HG02938 (cell line): Measurements from ENCODE around the gene BCAS3.
"Not testable (repeated sequence)": the region's sequence is repeated elsewhere in the genome, so short reads cannot be mapped to it uniquely, and the experiment has no call there.

Source experiments
- ATAC-seq: cut with Tn5 transposase; IDR thresholded peaks from one replicate; pipeline ENCODE4 v1.9.1; 2021; ENCODE audit warnings: mild to moderate bottlenecking, moderate library complexity; ENCODE audit not compliant: unreplicated experiment

The BCAS3 gene

DNA sequence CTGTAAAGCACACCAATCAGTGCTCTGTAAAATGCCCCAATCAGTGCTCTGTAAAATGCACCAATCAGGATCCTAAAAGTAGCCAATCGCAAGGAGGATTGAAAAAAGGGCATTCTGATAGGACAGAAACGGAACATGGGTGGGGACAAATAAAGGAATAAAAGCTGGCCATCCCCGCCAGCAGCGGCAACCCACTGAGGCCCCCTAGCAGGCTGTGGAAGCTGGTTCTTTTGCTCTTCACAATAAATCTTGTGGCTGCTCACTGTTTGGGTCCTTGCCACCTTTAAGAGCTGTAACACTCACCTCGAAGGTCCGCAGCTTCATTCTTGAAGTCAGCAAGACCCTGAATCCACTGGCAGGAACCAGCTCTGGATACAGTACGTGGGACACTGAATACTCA, 559.6 kb downstream of the BCAS3 start:
- no peak for ATAC-seq

DNA sequence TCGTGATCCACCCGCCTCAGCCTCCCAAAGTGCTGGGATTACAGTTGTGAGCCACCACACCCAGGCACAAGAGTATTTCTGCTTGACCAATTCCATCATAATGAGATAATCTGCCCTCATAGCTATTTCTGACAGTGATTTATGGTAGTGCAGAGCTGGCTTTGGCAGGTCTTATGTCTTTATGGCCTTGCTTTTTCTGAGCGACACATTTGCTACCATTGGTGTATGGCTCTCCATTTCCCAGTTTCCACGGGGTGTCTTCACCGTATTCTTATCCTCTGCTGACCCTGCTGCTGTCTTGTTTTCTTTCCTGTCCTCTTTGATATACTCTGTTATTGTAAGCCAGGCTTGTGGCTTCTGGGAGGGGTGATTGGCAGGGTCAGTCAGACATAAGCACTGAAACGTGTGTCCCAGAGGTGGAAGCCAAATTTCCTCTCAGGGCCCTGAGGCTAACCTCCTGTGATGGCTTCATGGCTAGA, 560.8 kb downstream of the BCAS3 start:
- no peak for ATAC-seq

DNA sequence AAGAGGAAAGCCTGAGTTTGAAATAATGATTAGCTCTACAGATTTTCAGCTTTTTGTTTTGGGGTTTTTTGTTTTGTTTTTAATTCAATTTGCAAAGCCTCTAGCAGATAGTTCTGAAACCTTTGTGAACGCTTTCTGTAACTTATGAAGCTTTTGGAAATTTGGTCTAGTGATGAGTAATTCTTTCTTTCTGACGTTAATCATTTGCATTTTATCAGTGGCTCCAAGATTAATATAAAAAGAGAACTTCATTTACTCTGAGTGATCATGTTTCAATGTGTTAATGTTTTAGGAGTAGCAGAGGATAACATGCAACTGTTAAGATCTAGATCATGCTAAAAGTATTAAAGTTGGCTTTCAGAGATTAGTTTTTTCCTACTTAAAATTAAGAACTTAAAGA, 561.7 kb downstream of the BCAS3 start:
- ATAC-seq, result no peak

DNA sequence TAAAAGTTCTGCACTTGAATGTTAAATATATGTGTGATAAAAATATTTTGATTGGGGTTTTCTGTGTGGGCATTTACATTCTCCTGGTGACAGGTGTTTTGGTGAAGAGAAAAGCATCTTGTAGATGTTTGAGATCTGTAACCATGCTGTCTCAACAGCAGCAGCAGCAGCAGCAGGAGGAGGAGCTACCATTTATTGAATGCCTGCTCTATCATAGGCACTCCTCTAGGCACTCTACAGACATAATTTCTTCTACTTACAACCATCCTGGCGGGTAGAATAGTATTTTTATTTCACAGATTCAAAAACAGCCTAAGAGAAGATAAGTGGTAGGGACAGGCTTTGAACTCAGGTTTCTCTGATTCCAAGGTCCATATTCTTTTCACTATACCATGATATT, 562.3 kb downstream of the BCAS3 start:
- no peak for ATAC-seq

DNA sequence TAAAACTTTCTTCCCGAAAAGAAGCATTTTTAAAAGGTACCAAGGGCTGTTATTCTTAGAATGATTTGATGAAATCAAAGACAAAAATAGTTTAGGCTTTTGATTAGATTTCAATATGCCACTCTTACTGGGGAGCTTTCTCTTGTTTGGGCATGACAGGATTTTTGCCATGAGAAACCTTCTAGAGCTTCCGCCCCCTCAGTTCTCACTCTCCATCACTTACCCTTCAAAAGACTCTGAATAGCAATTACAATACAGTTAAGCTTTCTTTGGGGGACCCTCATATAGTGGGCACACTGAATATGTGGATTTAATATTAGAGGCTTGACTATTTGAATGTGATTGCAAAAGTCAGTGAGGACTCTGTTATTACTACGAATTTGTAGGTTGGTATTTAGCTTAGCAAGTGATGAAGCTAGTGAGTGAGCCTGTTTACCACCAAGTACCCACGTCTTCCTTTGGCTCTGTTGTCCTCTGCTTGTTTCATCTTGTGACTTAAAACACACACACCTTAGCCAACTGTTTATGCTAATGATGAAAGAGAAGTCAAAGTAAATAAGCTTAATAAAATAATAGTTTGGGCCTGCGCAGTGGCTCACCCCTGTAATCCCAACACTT, 563.3 kb downstream of the BCAS3 start:
- ATAC-seq, result no peak

DNA sequence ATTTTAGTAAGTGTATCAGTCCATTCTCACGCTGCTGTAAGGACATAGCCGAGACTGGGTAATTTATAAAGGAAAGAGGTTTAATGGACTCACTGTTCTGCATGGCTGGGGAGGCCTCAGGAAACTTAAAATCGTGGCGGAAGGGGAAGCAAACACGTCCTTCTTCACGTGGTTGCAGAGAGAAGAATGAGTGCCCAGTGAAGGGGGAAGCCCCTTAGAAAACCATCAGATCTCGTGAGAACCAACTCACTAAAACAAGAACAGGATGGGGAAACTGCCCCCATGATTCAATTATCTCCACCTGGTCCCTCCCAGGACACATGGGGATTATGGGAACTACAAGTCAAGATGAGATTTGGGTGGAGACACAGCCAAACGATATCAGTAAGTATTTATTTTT, 567.3 kb downstream of the BCAS3 start:
- ATAC-seq, result not testable (repeated sequence)

- no peak for ATAC-seq
Measured at GRCh38 chr17:61245706-61246135, 568.1 kb downstream of the BCAS3 start.

GRCh38 chr17:61247439-61247838, 569.8 kb downstream of the BCAS3 start:
- ATAC-seq, result no peak

DNA sequence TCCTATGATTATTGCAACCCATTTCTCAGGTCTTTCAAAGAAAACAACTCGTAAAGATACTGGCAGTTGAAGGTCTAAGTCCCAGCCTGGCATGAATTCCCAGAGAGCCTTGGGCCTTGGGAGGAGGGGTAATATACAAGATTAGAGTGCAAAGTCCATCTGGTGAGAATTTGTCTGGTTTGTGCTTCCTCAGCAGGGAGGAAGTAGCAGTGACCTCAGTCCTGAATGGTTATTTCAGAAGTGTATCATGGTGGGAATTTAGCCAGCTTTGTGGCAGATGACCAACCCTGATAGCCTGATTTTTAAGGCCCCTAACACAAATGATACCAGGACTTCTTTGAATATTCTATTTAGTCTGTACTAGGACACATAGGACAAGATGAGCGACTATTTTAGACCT, 570.7 kb downstream of the BCAS3 start:
- ATAC-seq, result no peak

- ATAC-seq, result no peak
Measured at GRCh38 chr17:61249649-61250299, 572.1 kb downstream of the BCAS3 start.

GRCh38 chr17:61250335-61250890, 572.8 kb downstream of the BCAS3 start:
- ATAC-seq, result no peak

DNA sequence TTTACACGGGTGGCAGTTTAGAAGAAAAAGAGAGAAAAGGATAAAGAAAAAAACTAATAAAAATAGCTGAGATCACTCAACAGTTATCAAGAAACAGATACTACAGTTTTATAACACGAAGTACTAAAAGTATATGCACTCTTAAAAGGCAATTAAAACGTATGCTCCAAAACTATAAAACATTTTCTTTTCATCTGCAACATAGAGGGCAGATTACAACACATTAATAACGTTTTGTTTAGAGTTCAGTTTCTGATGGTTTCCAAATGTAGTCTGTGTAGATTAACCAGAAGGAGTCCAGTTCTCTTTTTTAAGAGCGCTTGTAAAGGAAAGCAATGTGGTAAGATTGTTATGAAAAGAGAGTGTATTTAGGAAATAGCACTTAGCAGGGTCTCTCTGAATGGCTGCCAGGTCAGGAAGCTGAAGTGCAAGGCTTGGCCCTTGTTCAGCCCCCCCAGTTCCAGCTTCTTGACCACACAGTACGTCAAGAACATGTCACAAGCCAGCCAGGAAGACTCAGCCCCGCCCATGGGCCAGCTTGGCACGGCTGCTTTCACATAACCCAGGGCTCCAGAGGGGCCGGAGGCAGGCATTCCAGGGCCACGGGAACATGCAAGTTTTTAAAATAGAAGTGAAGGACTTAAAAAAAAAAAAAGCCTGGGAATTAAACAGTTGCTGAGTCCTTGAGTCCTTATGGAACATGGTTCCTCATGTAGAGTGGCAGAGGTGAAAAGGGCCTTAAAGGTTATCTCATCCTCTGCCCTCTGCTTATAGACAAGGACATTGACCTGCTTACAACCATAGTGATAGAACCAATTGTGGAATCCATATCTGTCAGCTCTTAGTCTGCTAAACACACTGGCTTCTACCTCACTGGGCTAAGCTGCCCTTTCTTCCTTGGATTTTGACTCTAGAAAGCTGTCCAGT, 574.6 kb downstream of the BCAS3 start:
- peak; percentile 49 for ATAC-seq

GRCh38 chr17:61253362-61253761, 575.7 kb downstream of the BCAS3 start:
- ATAC-seq, result no peak

GRCh38 chr17:61253937-61254574, 576.4 kb downstream of the BCAS3 start:
- no peak for ATAC-seq

- ATAC-seq, result no peak
Measured at GRCh38 chr17:61254904-61255303, 577.3 kb downstream of the BCAS3 start.

GRCh38 chr17:61255647-61256046, 578.0 kb downstream of the BCAS3 start:
- ATAC-seq, result no peak

DNA sequence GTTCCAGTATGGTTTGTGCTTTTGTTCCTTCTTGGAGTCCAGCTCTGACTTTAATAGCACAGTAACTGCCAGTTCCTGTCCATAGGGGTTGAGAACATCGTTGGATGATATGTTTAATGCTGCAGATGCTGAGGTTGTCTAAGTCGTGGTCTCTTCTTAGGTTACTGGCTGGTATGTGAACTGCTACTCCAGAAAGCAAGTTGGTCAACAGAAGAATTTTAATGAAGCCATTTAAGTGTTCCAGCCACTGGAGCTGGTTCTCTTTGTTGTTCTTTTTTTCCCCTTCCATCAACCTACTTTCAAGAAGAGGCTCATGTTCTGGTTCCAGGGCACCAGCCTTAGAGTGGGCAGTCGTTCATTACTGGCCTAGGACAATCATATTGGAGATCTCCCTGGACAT, 581.7 kb downstream of the BCAS3 start:
- no peak for ATAC-seq

DNA sequence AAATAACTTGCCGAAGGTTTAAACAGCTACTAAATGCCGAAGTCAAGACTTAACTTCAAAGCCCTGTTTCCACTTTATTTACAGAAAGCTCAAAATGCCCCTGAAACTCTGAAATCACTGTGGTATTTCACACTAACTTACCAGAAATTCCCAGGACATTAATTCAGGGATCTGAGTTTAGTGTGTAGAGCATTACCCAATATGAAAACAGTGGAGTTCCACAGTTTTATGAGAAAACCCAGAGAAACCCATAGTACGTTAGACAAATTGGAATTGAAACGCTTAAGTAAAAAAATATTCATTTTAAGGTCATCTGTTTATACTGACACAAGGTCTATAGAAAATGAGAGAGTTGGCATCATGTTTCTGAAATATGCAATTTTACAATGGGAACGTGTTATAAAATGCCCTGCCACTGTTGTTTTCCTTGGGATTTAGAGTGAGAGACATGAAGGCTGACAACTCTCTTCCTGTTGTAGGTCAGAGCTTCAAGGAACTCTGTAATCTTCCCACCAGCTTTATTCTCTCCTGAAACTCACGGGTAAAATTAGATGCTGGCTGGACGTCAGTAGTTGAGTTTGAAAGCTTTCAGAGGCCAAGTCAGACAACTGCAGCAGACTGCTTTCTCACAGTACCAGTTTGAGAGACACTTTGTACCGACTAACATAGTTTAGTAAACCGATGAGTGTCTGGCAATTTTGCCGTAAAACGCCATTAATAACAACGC, 582.6 kb downstream of the BCAS3 start:
- ATAC-seq, result no peak

DNA sequence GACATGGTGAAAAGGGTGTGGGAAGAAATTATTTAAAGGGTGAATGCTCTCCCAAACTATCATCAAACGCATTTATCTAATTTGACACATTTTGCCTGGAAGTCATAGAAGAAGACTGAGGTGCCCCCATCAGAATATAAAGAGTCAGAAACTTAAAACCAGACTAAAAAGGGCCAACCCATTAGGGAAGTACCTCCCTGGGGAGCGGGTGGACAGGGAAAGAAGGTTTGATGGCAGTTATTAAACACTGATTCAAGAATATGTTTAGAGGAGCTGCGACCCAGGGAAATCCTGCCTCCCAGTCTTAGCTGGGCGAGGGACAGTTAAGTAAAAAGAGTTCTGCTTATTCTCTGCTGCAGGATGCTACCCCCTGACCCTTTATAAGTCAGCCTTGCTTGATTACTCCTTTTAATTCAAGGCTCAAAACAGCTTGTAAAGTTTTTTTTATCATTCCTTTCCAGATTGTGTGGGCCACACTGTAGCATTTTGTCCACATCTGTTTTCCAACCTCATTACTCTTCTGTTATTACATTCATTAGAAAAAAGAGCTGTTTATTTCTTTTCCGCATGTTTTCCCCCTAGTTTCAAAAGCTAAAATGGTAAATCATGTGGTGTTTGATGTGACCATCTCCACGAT, 583.5 kb downstream of the BCAS3 start:
- no peak for ATAC-seq

DNA sequence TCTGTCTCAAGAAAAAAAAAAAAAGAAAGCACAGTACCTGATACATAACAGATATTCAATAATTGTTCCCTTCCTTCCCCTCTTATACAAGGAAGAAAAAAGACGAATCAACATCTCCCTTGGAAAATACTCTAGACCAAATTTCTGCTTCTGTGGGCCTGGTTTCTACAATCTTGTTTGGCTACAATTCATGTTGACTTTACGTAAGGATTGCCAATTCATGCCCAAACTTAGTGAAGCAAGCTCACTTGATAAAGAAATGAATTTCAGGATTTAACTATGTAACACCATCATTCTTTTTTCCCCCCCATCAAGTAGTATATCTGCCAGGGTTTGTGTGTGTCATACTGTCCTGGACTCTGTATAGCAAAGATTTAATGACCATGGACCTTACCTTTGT, 587.7 kb downstream of the BCAS3 start:
- no peak for ATAC-seq
